HG03442 (cell line): Measurements from ENCODE around the gene TSPAN9.
"Not testable (repeated sequence)": the region's sequence is repeated elsewhere in the genome, so short reads cannot be mapped to it uniquely, and the experiment has no call there.

Experiments used
- ATAC-seq: cut with Tn5 transposase; IDR thresholded peaks from one replicate; pipeline ENCODE4 v1.9.1; 2021; ENCODE audit warnings: mild to moderate bottlenecking, moderate library complexity; ENCODE audit not compliant: unreplicated experiment

TSPAN9 gene

DNA sequence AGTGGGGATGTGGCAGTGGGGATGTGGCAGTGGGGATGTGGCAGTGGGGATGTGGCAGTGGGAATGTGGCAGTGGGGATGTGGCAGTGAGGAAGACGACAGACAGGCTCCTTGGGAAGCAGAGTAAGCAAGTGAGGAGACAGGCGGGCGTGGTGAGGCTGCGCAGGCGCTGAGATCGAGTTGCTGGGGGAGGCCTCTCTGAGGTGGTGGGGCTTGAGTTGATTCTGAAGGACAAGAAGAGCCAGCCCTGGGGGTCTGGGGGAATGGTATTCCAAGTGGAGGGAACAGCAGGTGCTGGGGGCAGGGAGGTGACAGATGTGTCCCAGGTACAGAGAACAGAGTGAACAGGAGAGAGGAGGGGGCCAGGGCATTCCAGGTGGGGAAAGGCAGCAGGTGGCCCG is 33.8 kb upstream of the TSPAN9 start:
- no peak for ATAC-seq

DNA sequence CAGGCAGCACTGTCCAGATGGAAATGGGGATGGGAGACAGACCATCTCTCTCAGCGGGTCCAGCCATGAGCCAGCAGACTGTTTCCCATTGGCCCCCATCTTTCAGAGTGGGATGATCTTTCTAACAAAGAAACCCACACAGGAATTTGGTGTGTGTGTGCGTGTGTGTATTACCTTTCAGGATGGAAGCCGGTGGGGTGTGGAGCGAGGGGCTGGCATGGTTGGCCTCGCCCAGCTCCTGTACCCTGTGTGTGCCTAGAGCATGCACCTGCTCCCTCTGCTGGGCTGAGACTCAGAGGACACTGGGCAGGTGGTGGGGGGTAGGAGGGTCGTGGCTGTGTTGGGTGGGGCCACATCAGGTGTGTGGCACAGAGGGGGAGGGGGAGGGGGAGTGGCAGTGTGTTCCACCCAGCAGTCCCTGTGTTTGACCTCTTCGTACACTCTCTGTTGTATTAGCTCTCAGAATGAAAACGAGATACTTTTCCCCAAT is 33.0 kb upstream of the TSPAN9 start:
- ATAC-seq: no peak

DNA sequence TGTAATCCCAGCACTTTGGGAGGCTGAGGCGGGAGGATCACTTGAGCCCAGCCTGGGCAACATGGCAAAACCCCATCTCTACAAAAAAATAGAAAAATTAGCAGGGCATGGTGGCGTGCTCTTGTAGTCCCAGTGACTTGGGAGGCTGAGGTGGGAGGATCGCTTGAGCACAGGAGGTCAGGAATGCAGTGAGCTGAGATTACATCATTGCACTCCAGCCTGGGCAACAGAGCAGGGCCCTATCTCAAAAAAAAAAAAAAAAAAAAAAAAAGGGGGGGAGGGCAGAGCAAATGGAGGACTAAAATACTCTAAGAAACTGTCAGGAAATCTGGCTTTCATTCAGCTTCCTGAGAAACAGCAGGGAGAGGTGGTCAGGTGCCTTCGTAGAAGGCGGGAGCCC is 31.7 kb upstream of the TSPAN9 start:
- ATAC-seq: no peak

DNA sequence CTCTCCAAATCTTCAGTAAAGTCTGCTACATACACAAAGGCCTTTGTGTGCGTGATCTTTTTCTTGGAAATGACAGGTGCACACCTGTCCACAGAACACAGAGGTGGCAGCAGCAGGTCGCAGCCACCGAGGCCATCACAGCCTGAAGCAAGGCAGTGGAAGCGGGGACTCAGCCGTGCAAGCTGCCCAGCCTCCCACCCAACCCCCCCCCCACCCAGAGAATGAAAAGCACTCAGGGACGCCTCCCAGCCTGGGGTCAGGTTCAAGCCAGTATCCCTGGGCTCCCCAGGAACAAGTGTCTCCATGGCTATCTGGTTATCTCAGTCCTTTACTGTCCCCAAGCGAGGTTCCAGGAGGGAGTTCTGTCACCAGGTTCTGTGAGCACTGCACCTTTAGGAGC is 31.2 kb upstream of the TSPAN9 start:
- ATAC-seq: no peak

DNA sequence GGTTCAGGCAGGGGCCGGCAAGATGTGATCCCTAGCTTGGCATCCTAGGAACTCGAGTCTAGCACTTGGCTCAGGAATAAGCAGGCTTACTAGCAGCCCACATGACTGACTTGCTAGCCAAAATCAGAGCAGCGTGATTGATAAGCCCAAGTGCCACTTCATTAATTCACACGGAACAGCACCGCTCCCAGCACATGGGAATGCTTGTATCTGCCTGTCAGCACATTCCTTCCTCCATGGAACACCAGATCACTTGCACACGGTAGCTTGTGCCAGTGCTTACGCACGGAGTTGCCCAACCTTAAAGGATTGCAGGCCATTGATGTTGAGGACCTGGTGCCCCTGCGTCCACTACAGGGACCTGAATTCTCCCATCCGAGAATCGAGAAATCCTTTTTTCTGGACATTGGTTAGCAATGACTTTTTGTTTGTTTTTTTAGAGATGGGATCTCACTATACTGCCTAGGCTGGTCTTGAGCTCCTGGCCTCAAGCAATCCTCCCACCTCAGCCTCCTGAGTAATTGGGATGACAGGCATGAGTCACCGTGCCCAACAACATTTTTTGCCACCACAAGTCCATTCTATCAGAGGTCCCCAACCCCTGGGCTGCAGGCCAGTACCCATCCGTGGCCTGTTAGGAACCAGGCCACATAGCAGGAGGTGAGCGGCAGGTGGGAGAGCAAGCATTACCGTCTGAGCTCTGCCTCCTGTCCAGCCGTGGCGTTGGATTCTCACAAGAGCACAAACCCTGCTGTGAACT is 30.6 kb upstream of the TSPAN9 start:
- no peak for ATAC-seq

DNA sequence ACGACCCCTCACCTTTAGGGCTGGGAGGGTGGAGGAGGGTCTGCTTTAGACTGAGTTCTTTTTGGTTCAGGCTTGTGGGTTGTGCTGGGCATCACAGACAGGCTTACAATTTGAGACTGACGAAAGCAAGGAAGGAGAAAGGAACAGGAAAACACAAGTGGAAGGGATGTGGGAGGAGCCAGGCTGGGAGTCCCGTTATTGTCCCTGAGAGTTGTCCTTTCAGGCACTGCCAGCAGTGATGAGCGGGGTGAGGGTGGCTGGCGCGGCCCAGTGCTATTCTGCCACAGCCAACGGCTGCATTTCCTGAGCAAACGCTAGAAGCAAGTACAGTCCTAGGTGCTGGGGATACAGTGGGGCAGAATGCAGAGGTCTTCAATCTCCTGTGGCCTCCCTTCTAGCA is 29.2 kb upstream of the TSPAN9 start:
- ATAC-seq: no peak

DNA sequence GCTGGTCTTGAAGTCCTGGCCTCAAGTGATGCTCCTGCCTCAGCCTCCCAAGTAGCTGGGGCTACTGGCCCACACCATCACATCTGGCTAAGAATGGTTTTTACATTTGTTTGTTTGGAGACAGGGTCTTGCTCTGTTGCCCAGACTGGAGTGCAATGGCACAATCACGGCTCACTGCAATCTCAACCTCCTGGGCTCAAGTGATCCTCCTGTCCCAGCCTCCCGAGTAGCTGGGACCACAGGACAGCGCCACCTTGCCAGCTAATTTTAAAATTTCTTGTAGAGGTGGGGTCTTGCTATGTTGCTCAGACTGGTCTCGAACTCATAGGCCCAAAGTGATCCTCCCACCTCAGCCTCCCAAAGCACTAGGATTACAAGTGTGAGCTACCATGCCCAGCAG is 28.6 kb upstream of the TSPAN9 start:
- no peak for ATAC-seq

DNA sequence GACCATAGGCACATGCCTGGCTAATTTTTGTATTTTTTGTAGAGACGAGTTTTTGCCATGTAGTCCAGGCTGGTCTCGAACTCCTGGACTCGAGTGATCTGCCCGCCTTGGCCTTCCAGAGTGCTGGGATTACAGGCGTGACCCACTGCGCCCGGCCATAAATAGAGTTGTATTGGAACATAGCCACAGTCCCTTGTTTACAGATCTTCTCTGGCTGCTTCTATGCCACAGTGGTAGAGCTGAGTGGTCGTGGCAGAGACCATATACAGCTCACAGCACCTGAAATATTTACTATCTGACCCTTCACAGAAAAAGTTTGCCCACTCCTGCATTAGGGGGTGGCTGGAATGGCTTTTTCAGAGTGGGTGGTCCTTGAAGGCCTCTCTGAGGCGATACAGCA is 28.0 kb upstream of the TSPAN9 start:
- ATAC-seq: no peak

DNA sequence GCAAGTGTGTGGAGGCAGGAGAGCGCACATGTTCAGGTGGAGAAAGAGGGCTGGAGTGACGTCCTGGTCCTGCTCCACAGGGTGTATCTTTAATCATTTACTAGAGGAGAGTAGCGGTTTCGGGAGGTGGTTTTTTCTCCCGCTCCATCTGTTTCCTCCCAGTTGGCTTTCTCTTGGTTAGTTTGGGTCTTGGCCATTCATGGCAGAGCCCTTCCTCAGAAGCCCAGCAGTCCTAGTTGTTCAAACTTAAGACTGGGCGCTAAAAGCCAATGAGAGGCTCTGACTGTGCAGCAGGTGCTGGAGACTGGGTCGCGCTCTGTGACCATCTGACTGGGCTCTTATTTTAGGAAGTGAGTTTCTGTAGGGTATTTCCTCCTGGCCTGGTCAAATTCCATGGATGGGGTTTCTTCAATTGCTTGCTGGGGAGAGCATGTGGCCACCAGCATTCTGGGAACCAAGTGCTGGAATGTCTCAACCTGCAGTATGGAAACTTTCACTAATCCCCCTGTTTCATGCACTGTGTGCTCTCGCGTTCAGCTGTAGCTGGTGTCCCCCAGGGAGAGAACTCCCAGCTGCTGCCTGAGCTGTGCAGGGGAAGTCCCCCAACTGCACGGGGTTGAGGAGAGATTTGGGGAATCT is 27.4 kb upstream of the TSPAN9 start:
- no peak for ATAC-seq

DNA sequence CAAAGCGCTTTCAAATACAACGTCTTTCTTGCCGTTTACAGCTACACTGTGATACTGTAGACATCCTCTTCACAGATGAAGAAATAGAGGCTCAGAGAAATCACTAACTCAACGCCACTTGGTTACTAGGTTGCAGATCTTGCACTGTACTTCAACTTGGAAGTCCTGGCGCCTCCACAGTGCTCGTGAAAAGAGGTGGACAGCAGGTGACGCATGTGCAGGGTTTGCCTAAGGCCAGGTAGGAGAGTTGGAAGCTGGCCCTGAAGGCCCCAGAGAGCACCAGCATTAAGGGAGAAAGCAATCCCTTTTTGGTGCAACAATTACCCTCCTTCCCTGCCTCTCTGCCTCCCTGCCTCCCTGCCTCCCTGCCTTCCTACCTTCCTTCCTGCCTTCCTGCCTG is 22.8 kb upstream of the TSPAN9 start:
- ATAC-seq: no peak

DNA sequence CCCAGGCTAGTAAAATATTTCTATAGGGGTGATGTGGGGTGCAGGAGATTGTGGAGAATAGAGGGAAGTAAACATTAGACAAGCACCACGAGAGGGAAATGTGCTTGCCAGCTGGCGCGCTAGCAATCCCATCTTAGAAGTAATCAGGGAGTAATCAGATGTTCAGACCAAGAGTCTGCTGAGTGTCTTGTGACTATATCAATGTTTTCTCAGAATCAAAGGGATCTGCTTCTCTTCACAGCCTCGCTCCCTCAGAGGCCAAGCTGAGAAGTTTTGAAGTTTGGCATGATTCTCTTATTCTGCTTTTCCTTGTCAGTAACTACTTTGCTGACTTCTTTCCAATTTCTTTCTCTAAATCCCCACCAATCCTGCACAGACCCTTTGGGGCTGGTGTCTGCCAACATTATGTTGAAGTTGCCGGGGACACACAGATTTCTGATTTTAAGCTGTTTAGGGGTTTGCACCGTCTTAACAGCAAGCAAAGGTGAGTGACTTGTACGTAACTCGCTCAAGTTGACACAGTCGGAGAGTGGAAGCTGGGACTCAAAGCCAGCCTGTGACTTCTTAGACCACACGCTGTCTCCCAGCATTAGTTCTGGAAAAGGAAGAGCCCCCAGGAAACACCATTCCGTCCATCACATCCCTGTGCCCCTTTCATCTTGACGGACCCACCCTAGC is 22.0 kb upstream of the TSPAN9 start:
- ATAC-seq: no peak

DNA sequence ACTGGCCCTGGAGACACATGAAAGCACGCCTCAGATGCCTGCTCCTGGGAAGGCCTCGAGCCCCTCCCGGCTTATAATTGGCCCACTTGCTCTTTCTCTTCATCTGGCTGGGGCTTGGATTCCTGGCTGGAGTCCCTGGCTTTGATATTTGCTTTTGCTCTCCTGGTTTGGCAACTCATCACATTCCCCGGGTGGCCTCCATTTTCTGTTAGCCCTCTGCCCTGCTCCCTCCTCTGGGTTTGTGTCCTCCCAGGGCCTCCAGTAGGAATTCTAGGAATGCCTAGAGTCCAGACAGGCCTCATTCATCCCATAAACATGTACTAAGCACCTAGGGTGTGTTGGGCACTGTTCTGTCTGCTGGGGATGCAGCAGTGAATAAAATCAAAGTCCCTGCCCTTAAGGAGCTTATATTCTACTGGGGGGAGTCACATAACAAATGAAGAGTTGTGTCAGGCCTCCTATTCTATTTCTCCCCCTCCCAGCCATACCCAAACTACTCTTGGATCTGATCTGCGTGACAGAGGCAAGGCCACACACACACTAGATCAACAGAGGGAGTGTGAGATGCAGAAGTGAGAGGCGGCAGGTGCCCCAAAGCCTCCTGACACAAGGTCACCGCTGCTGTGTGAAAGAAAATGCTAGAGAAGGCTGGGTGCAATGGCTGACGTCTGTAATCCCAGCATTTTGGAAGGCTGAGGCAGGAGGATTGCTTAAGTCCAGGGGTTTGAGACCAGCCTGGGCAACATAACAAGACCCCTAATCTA is 21.3 kb upstream of the TSPAN9 start:
- ATAC-seq: no peak

DNA sequence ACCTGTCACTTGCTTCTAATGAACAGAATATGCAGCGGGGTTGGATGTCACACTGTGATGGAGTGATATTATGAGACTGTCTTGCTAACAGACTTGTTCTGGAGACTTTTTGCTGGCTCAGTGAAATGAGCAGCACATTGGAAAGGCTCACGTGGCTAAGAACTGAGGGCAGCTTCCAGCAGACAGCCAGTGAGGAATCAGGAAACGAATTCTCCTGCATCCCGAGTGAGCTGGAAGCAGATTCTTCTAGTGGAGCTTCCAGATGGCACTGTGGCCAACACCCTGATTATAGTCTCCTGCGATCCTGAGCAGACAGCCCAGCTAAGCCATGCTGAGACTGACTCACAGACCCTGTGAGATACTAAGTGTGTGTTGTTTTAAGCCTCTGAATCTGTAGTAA is 16.1 kb upstream of the TSPAN9 start:
- no peak for ATAC-seq

DNA sequence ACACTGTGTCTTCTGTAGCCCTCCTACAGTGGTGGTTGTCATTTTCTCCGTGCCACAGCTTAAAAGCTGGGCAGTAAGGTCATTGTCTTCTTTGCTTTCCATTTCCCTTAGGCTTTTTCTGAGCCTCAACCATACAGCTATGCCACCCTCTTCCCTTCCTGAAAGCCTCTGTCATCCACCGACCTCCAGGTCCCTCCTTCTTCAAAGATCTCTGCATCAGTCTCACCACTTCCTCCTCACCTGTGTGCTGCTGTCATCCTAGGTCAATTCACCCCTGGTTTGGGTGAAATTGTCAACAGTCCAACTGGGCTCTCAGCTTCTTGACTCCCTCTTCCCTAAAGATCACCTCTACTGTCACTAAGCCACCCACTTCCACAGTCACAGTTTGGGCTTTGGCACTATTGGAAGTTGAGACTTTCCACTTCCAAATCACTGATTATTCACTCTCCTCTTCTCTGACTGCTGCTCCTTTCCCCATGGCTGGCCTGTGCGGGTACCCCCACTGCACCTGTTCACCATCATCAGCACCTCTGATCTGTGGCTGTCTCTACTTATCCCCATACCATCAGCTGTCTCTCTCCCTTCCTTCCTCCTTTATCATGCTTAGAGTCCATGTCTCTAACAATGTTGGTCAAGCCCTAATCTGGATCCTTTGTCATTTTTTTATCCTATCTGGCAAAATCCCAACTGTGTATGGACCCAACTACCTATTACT is 15.5 kb upstream of the TSPAN9 start:
- ATAC-seq: no peak

DNA sequence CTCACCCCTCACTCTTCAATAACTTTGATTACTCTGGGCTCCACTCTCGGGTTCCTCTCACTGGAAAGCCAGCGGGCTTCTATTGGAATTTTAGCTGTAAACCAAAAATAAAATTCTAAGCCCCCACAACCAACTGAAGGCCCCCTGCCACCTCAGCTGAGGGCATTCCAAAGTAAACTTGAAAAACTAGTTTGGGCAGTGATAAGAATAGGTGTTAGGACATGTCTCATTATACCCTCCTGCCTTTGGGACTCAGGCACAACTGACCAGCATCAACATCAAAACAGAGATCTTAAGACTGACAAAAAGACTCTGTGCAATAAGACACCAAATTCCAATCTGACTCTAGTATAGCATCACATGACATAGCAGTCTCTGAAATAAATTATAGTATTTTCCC is 11.9 kb upstream of the TSPAN9 start:
- ATAC-seq: no peak

DNA sequence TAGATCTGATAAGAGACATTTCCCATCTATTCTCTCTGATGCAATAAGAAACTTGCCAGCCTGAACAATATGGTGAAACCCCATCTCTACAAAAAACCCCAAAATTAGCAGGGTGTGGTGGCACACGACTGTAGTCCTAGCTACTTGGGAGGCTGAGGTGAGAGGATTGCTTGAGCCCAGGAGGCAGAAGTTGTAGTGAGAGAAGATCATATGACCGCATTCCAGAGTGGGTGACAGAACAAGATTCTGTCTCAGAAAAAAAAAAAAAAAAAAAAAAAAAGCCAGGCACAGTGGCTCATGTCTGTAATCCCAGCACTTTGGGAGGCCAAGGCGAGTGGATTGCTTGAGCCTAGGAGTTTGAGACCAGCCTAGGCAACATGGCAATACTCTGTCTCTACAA is 11.3 kb upstream of the TSPAN9 start:
- ATAC-seq: not testable (repeated sequence)

DNA sequence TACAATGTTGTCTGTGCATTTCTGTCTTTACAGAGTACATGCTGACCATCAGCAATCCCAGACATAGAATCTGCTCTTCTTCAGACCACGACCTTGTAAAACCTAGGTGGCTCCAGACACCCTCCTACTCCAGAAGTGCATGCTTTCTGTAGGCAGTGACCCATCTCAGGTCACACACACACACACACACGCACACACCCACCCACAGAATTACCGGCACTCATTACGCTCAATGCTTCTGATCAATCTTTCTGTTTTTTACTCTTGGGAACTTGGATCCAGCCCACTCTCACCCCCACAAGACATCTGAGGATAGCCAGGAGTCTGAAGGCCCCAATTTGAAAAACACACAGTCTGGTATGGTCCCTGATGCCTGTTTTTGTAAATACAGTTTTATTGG is 7.5 kb upstream of the TSPAN9 start:
- ATAC-seq: no peak

DNA sequence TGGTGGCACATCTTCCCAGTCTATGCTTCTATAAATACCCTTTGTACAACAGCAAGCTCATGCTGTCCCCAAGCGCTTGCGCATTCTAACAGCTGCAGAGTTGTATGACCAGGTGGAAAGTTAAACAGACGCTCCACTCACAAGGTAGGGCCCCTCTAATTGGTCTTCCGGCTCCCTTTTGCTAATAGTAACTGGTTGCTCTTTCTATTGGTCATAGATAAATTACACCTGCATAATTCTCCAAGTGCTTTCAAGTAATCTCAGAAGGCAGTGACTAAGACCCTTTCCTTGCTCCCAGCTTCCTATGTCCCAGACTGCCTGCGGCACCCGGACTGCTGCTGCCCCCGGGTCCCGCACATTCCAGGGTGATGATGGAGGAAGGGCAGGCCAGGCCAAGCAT is 6.1 kb upstream of the TSPAN9 start:
- ATAC-seq: no peak

DNA sequence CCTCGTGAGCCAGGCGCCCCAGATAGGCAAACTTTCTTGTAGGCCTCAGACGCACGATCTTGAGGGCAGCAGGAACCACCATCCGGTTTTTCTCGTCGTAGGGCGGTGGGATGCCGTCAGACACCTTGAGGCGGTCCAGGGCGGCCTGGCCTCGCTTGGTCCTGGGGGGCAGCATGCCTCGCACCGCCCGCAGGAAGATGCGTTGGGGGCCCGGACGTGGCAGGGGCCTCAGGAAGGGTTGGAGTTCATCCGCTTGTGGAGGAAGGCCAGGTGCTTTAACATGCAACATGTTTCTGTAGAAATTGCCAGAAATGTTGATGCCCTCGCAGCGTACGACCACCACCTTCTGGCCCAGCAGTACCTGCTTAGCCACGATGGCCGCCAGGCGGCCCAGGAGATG is 5.5 kb upstream of the TSPAN9 start:
- no peak for ATAC-seq

DNA sequence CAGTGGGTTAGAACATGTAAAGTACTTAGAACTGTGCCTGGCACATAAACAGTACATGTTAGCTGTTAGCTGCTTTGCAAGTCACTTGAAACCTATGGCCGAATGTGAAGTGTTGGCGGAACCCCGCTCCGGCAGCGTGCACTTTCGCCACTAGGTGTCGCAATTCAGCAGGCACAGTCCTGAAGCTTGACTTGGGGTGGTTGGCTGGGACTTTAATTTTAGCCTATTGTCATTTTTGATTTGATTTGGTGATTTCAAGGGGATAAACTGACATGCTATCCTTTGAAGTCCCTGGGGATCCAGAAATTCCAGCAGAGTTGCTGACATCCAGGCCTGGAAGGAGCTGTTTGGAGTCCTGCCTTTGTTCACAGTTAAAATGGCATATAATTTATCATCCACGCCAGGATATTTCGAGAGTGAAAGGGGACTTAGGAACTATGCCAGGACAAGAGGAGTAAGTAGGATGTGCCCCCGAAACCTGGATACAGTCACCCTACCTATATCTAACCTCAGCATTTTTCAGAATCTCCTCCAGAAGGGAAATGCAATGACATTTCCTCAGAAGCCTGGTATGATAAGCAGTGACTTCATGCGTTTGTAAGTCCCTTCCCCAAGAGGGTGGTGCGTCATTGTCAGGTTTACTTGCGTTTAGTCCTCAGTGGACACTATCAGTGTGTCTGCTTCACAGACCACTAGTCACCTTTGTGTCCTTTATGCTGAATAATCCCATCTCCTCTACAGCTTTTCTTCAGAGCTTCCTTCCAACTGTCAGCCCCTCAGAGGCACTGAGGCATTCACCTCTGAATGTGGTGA is 3.5 kb upstream of the TSPAN9 start:
- peak; percentile 41 for ATAC-seq
